GM19397 (cell line): ENCODE data around the gene ENDOU.

Experiments
- ATAC-seq: cut with Tn5 transposase; IDR thresholded peaks from one replicate; pipeline ENCODE4 v1.9.1; 2021; ENCODE audit warnings: mild to moderate bottlenecking, moderate library complexity; ENCODE audit not compliant: unreplicated experiment

Gene ENDOU

GRCh38 chr12:47722941-47723631 lies 2.2 kb downstream of the ENDOU start:
- no peak for ATAC-seq

- ATAC-seq, result no peak
Observed at GRCh38 chr12:47722136-47722834, 3.0 kb downstream of the ENDOU start.

- ATAC-seq, result no peak
Observed at GRCh38 chr12:47721431-47721973, 3.8 kb downstream of the ENDOU start.

- ATAC-seq, result no peak
Observed at GRCh38 chr12:47718531-47718930, 6.8 kb downstream of the ENDOU start.

- no peak for ATAC-seq
Observed at GRCh38 chr12:47717443-47718193, 7.7 kb downstream of the ENDOU start.

- no peak for ATAC-seq
Observed at GRCh38 chr12:47717046-47717442, 8.2 kb downstream of the ENDOU start.

- no peak for ATAC-seq
Observed at GRCh38 chr12:47715877-47716548, 9.3 kb downstream of the ENDOU start.

- no peak for ATAC-seq
Observed at GRCh38 chr12:47715393-47715876, 9.9 kb downstream of the ENDOU start.

GRCh38 chr12:47714826-47715386 lies 10.4 kb downstream of the ENDOU start:
- no peak for ATAC-seq

- ATAC-seq, result no peak
Observed at GRCh38 chr12:47712171-47712570, 13.1 kb downstream of the ENDOU start.

- ATAC-seq, result no peak
Observed at GRCh38 chr12:47711448-47711847, 13.8 kb downstream of the ENDOU start.

- no peak for ATAC-seq
Observed at GRCh38 chr12:47710278-47710677, 15.0 kb downstream of the ENDOU start.

GRCh38 chr12:47709671-47710070 lies 15.6 kb downstream of the ENDOU start:
- no peak for ATAC-seq

GRCh38 chr12:47709237-47709636 lies 16.1 kb downstream of the ENDOU start:
- ATAC-seq, result no peak

- ATAC-seq, result no peak
Observed at GRCh38 chr12:47707905-47708543, 17.3 kb downstream of the ENDOU start.

GRCh38 chr12:47707355-47707754 lies 17.9 kb downstream of the ENDOU start:
- no peak for ATAC-seq

- ATAC-seq, result peak; percentile 90
Observed at GRCh38 chr12:47705566-47706425, 19.5 kb downstream of the ENDOU start, which contains the start of gene RPAP3. Gene RPAP3 (minus strand): TSS chr12:47706030. CDS start chr12:47702840, 3,190 bp downstream.

- ATAC-seq, result no peak
Observed at GRCh38 chr12:47705229-47705565, 20.1 kb downstream of the ENDOU start.

- no peak for ATAC-seq
Observed at GRCh38 chr12:47704719-47705118, 20.6 kb downstream of the ENDOU start.
